GM19240 (cell line): ENCODE measurements around the gene HTATIP2.
"Not testable (repeated sequence)": the region's sequence is repeated elsewhere in the genome, so short reads cannot be mapped to it uniquely, and the experiment has no call there.

Source experiments
- DNase-seq: peaks from one replicate; pipeline ENCODE4 v3.0.0; 2011; ENCODE audit warnings: low spot score; ENCODE audit not compliant: insufficient read length

Gene HTATIP2

DNA sequence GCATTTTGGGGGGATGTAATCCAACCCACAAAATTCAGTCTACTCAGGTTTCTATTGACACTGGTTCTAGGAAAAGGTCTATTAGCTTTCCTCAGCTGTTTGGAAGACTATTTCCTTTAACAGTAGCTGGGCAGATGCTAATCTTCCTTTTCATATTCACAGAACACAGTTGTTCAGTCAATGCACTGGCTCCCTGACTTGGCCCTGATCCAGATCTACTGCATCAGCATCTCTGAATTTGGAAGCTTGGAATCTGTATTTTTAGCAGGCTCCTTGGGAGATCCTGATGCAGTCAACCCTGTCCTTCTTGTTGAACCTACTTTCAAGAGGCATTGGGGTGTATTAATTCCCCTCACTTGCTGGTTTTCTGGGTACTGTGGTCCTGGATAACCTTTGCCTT lies 6.3 kb downstream of the HTATIP2 start:
- no peak for DNase-seq

GRCh38 chr11:20372081-20372626 lies 8.6 kb downstream of the HTATIP2 start:
- DNase-seq: no peak

GRCh38 chr11:20373147-20373546 lies 9.6 kb downstream of the HTATIP2 start:
- no peak for DNase-seq

- no peak for DNase-seq
Observed at GRCh38 chr11:20373568-20374209, 10.2 kb downstream of the HTATIP2 start.

- no peak for DNase-seq
Observed at GRCh38 chr11:20374741-20375300, 11.3 kb downstream of the HTATIP2 start.

DNA sequence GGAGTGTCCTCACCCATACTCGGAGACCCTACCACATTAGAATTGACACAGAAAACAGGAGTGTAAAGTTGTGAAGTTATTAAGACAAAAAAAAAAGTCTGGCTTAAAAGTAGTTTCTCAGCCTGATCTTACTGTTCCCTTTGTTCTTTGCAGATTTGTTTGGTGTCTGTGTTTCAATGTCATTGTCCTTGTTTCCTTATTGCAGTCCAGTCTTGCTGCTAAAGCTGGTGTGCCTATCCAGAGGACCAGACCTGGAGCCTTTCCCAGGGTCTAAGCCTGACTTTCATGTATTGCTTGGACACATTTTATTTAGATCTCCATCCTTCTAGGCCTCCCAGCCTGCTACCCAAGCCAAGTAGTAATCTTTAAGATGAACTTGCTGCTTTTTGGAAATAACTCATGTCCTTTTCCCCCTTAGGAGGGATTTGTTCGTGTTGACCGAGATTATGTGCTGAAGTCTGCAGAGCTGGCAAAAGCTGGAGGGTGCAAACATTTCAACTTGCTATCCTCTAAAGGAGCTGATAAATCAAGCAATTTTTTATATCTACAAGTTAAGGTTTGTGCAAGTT lies 12.7 kb downstream of the HTATIP2 start:
- DNase-seq: no peak

- not testable (repeated sequence) for DNase-seq
Observed at GRCh38 chr11:20385996-20386395, 22.5 kb downstream of the HTATIP2 start.

- peak; percentile 76 for DNase-seq
Observed at GRCh38 chr11:20387261-20388095, 24.0 kb downstream of the HTATIP2 start, which contains the start of gene PRMT3. Gene PRMT3 (plus strand): TSS chr11:20387716. CDS start chr11:20387747, 31 bp downstream.

DNA sequence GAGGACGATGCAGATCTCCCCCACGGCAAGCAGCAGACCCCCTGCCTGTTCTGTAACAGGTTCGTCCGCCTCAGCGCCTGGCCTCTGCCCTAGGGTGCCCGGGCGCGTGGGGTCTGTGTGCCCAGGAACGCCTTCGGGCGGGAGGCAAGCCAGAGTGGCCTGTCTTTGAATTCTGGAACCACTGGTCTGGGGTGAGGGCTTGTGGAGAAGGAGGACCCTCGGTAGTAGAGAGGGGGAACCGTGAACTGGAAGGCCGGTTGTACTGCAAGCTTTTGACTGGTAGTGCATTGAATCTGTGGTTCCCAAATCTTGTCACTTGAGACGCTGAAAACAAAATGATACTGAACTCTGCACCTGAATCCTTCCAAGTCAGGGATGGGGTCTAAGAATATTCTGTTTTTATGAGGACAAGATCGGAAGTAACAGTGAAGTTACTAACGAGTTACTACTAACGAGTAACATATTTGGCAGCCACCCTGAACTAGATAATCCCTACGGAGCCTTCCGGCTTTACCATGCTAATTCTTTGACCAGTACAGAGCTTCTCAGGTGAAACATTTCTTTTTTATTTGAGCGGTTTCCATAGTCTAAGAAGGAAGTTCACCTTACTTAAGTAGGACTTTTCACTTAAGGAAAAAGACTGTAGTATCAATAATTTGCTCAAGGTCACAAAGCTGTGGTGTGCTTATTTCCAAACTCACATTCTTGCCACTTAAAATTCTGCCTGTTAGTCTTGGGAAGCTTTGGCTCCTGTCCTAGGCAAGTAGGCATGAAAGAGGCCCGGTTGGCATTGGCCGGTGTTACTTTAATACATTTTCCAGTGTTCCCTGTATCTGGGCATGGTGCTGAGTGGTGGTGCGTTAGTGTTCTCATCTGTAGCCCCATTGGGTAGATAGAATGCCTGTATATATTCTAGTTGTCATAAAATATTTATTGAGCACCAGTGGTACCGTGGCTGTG lies 24.9 kb downstream of the HTATIP2 start:
- no peak for DNase-seq

DNA sequence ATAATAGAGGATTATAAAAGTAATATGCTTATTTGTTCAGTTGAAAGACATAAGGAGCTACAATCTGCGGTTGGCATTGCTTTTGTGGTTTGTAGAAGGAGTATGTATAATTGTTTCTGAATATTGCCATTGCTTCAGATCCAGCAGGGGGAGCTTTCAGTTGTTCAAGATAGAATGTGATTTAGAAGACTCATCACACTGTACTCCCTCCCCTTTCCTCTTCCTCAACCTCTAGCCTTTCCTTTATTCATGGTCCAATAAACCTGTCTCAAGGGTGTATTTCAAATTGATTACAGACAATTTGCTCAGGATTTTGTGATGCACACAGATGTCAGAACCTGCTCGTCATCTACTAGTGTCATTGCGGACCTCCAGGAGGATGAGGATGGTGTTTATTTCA lies 33.8 kb downstream of the HTATIP2 start:
- no peak for DNase-seq

- DNase-seq: no peak
Observed at GRCh38 chr11:20399498-20399897, 36.0 kb downstream of the HTATIP2 start.

DNA sequence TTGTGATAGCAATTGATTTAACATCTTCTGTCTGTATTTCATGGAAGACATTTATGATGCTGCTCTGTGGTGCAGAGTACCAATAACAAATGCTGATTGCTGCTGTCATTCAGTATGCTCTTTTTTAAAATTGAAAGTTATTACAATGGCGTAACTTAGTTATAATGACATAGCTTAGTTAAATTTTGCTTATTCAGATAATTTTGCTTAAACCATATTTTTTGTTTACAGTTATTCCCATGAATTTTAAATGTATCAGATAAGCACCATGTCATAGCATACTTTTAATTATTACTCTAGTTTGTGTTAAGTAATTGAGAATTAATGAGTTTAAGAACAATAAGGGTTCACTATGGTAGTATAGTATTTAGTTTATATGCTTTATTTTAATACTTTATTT lies 39.5 kb downstream of the HTATIP2 start:
- no peak for DNase-seq

DNA sequence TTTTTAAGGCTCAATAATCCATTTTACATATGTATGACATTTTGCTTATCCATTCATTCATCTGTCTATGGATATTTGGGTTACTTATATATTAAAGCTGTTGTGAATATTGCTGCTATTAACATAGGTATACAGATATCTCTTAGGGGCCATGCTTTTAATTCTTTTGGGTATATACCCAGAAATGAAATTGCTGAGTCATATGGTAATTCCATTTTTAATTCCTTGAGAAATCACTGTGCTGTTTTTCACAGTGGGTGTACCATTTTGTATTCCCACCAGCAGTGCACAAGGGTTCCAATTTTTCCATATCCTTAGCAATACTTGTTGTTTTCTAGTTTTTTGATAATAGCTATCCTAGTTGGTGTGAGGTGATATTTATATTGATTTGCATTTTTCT lies 43.0 kb downstream of the HTATIP2 start:
- DNase-seq: no peak

- DNase-seq: no peak
Observed at GRCh38 chr11:20407344-20407743, 43.8 kb downstream of the HTATIP2 start.

DNA sequence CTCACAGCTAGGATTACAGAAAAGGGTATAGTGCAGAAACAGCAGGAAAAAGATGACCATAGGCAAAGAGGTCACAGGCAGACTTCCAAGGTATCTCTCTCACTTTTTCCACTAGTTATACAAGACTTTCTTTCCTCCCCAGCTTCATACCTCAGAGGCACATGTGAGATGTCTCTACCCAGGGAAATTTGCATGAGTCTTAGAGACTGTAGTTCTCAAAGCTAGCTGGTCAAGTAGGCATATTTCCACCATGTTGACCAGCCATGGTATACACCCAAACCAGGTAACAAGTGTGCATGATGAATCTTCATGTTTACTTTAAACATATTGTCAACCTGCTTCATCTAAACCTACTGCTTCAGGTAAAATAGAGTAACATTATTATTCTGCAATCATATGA lies 51.9 kb downstream of the HTATIP2 start:
- DNase-seq: no peak

DNA sequence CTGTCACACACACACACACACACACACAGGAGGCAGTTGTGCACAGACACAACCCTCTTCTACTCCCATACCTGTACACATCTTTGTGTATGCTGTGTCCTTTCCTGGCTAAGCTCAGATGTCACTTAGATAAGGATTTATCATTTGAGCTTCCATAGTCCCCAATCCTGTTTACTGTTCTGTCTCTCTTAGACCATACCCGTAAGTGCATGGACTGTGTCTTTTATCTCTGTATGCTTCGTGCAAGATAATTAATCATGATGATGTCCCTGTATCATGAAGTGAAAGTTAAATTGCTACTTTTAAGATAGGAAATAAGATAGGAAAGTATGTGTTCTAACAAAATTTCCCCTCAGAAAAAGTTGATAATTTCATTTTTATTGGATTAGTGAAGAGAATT lies 54.3 kb downstream of the HTATIP2 start:
- no peak for DNase-seq

DNA sequence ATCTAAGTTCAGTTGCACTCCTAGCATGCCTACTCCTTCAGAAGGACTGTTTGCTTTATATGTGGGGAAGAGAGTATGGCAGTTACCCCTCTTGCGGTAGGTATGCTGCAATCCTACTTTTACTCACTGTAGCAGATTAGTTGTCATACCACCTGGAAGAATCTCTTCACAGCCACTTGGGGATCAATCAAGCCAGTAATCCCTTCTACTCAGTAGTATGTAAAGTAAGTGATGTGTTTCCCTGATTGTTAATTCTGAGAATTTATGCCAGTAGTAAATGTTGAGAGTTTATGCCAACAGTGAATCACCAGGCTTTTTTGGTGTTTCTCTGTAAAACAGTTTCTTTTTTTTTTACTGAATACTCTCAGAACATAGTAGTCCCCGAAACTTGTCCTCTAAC lies 58.4 kb downstream of the HTATIP2 start:
- no peak for DNase-seq

DNA sequence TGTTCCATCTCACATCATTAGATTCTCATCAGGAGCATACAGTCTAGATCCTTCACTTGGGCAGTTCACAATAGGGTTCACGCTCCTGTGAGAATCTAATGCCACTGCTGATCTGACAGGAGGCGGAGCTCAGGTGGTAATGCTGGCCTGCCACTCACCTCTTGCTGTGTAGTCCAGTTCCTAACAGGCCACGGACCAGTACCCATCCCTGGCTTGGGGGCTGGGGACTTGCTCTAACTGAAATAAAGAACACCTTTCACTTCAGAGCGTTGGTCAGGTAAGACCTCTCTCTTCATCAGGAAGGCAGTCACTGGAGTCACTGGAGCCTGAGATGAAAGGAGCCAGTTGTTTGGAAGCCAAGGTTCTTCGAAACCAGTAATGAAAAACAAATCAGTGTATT lies 65.7 kb downstream of the HTATIP2 start:
- DNase-seq: no peak
